Stimulated activated CD8-positive, alpha-beta memory T cell treated with anti-CD3 and anti-CD28 coated beads, Interleukin-15, amount 100 ng/mL, for 48 hours (primary cell): ENCODE results near the gene MED13L.

Experiments
- DNase-seq, 2 donors: peaks; one replicate each; pipeline ENCODE4 v3.0.0-alpha.2; 2020; ENCODE audit warnings: low read depth in 2 of 2

MED13L gene

DNA sequence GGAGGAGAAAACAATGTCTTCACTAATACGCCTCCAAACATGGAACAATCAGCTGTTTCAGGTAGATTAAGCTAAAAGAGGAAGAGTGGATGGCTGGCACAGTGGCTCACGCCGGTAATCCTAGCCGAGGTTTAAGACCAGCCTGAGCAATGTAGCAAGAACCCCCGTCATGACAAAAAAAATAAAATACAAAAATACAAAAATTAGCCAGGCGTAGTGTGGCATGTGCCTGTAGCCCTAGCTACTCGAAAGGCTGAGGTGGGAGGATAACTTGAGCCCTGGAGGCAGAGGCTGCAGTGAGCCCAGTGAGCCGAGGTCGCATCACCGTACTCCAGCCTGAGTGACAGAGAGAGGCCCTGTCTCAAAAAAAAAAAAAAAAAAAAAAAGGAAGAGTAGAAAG lies 1.2 kb upstream of the MED13L start:
- no peak for DNase-seq

DNA sequence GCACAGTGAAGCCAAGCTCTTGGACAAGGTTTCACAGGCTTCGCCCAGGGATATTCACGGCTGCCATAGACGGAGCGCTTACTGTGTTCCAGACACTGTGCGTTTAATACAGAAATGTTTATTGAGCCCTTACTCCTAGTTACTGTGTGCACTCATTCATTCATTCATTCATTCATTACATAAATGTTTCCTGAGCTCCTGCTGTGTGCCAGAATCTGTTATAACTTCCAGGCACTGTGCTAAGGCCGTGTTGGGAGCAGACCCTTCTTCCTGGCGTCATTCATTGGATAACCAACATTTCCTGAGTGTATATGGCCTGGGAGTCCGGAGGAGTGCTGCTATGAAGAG lies 760 bp upstream of the MED13L start:
- no peak for DNase-seq

DNA sequence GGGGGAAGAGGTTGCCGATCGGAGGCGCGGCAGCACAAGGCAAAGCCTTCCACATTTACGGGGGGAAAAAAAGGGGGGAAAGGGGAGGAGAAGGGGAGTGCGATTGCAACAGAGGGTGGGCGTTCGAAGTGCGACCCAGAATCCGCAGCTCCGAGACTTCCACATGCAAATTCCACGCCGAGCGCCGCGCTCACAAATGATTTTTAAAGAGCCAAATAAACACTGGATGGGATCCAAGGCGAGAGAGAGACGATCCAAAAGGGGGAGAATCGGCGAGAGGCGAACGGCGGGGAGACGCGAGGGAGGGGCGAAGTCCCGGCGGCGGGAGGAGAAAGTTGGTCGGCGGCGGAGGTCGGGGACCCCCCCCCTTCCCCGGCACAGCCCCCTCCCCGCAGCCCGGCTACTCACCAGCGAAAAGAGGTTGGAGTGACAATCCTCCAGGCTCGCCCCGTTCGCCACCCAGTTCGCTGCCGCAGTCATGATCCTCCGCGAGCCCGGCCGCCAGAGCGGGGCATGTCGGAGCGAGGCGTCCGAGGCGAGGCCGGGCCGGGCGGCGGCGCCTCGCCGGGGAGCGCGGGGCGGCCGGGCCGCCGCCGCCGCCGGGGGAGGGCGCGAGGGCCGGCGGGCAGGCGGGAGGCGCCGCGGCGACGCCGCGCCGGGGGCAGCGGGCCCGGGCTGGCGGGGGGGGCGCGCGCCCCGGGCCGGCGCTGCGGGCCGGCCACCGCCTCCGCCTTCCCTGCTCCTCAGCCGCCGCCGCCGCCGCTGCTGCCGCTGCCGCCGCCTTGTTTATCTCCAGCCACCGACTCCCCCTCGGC lies 634 bp downstream of the MED13L start:
- DNase-seq: no peak

DNA sequence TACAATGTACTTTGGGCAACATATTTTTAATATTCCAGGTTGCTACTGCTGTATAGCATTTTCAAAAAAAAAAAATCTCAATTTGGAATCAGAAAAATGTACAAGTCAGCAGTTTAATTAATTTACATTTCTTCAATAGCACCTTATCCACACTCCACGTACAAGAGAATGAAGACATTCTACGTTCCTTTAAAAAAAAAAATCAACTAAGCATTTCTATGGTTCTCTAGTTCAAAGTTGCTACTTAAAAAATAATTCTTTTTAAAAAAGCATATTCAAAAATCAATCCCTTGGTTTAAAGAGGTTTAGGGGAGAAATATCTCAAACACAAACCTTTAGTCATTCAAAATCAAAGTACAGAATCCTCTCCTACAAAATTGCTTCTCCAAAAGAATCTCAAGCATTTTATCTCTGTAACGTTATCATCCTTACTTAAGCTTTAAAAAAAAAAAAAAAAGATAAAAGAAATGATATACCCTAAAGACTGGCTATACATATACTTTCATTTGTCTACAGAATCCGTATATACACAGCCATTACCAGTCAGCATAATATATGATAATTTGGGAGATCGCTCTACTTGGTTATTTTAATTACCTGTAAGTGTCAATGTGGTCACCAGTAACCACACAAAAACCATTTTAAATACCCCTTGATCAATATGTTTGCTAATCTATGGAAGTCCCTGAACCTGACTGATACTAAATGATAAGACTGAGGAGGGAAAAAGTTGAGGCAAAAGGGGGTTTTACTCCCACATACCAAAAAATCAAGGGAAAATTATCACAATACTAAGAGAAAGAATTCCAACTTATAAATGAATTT lies 2.7 kb downstream of the MED13L start:
- DNase-seq: no peak

DNA sequence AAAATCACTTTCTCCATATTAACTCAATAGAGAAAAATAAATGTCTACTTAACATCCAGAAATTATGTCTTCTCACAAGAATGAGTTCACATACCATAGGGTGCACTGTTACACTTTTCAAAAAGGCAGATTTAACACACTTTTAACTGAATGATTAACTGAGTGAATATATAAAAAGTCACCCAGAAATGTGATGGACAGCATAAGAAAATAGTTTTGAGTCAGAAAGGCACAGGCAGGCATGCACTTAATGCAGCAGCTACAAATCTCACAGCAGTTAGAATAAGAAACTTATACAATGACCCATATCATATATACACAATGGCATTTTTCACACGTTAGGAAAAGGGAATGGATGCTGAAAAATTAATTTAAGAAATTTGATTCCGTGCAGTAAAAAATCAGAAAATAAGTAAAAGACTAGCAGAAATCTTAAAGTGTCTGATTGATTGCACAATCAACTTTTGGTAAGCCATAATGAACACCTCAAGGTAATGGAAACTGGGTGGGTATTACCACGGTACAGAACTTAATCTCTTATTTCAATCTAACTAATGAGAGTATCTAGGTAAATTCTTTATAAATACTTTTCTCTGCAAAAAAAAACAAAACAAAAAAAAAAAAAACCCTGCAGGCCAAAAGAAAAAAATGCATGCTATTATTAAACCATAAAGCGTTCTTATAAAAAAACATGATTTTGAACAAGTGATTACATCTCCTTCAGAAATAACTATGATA lies 3.5 kb downstream of the MED13L start:
- no peak for DNase-seq

DNA sequence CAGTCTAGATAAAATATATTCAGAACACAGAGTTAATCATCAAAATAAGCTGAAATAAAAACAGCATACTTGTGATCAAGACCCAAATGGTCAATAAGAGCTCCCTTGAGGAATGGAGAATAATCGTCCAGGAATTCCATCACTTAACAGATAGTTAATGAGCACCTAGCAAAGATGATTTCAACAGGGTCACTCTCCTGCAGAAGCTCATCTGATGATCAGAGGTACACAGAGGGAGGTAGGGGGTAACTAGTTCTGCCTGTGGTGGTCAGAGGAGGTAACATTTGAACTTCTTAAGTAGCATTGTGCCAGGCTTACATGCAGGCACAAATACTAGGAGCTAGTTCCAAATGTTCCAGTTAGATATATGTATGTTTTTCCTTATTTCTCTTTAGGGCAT lies 9.5 kb downstream of the MED13L start:
- no peak for DNase-seq

DNA sequence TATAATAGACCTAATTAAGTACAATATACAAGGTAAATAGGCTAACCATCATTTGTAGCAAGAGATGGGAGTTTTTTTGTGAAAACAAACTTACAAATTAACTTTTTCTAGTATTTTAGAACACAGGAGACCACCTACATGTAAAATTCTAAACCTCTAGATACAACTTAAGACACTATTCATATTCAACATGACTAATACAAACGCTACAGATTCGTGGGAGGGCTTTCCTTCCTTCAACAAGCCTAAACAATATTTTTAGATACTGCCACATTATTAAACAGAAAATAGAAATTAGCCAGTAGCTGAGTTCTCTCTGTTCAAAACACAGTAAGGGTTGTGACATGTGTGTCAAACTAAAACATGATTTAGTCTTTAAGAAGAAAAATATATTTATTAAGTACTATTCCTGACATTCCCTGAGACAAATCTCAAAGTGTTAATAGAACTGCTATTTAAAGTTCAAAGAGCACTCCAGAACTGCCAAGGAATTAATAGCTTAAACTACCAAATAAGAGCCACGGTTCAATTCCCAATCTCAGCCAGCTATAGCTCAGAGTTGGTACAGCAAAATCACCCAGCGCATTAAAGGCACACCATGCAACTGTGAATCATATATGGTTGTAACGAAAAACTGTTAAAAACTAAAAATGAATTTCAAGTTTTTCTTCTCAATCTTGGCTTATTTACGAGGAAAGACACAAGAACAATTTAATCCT lies 10.7 kb downstream of the MED13L start:
- DNase-seq: no peak

DNA sequence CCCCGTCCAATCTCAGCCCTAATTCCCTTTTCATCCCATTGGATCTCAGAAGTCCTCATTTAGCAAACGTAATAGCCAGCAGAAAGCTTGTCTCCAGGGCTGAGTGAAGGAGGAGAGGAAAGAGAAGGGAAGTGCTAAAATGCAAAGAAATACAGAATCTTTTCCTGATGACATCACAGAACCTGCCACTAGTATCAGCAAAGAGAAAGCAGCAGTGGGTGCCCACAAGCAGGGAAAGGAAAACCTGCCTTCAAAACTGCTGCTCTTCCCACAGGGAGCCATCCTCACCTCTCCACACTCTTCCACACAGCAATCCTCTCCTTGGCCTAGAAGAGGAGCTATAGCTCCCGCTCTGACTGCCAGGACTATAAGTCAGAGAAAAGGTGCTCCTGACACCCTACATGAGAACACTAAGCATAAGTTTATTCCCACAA lies 11.3 kb downstream of the MED13L start:
- DNase-seq: no peak

DNA sequence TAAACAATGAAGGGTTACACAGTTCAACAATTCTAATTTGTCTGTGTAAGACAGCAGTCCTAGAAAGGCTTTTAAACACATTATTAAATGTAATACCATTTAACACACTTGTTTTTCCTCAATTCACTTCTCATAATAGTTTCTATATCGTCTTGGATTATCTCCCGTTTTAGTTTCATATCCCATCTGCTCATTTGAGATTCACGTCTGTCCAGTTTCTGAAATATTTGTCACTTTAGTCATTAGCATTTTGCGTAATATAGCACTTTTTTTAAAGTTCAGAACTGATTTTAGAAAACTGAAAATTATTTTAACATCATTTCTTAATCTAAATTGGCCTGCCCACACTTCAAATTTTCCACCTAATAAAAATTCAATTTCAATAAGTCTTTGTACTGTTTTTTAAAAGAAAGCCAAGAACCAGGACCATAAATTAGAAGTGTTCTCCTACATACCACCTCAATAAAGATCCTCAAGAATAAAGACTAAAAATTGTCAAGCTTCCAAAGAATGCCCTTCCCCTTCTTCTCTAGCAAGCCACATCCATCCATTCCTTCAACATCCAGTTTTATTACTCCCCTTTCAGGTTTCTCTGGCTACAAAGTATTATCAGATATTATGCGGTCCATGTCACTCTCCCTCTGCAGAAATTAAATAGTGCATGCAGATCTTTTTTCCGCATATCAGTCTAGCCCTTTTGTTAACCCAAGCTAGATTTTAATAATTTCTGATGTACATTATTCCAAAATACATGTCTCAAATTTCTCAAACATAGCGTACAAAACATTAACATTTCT lies 11.9 kb downstream of the MED13L start:
- DNase-seq: no peak

DNA sequence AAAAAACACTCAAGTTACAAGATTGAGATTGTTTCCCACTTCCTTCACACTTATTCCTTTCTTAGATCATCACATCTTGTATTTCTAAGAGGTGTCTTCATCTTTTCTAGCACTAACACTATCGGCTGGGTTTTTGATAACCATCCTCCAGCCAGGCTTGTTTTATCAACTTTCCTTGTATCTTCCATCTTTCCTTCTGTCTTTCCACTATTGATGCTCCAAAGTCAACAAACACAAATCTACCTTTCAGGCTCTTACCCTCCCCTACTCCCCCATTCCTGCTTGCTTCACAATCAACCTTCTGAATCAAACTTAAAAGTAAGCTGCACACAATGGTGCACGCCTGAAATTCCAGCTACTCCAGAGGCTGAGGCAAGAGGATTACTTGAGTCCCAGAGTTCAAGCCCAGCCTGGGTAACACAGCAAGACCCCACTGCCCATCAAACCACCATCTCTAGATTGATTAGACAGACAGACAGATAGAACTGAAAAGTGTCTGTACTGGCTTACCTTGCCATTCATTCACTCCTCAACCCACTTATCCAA lies 12.9 kb downstream of the MED13L start:
- no peak for DNase-seq

DNA sequence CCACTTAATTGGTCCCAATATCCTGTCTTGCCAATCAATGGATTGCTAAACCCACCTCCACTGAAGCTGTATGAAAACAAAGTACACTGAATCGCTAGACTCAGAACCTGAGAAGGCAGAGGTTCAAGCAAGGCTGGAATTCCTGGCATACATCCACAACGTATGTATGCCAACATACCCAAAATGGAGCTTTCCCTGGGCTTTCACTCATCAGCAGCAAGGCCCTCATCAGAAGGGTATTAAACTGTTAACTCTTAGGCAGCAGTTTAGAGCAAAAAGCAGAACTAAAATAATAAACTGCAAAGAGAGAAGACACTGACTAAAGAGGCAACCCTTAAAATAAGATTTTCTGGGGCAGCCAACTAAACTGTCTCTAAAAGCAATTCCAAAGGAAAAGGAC lies 13.6 kb downstream of the MED13L start:
- DNase-seq: no peak

DNA sequence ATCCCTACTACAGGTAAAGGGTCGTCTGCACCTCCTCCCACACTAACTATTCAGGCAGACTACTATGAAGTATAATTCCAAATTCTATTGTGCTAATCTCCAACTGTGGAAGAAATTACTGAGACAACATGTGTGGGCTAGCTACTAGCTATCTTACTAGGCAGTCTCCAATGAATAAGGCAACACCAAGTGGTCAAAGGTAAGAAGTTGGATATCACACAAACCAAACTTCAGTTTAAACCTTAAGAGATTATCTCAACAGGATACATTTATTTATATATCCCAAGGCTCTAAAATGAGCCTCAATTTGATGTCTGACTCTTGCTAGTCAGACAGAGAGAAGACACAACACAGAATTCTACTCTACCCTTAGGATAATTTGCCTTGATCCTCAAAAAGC lies 14.1 kb downstream of the MED13L start:
- DNase-seq: no peak

DNA sequence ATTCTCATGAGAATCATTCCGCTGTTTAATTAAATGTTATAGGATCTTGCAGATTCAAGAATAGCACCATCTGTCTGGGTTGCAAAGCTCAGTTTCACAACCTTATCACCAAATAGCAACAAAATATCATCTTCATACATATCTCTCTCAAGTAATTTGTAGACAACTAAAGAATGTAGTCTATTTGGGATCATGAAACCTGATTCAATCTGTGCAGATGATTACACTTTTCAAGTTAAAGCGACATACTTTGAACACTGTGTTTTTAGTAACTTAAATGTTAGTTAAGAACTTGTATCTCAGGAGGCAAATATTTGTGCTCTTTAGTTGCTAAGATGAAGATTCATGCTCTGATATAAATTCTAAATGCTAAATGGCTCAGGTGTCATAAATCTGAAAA lies 14.8 kb downstream of the MED13L start:
- DNase-seq: no peak

DNA sequence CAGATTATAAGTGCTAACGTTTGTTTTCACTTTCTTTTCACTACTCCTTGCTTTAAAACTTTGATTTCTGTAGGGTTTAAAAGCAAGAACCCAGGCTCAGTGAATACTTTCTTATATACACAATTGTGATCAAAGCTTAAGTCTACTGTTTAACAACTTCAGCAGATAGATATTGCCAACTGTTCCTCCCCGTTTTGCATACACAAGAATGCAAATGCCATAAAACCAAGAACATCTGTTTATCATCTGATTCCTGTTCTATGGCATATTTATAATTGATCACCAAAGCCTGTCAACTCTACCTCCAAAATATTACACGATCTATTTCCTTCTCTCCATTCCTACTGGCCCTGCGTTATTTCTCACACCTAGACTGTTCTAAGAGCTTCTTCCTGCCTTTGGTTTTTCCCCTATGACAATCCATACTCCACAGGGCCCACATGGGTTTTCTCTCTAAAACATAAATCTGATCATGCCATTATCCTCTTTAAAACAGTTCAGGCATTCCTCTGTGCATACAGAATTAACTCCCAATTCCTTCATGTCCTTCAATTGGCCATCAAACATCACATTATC lies 15.9 kb downstream of the MED13L start:
- DNase-seq: no peak

DNA sequence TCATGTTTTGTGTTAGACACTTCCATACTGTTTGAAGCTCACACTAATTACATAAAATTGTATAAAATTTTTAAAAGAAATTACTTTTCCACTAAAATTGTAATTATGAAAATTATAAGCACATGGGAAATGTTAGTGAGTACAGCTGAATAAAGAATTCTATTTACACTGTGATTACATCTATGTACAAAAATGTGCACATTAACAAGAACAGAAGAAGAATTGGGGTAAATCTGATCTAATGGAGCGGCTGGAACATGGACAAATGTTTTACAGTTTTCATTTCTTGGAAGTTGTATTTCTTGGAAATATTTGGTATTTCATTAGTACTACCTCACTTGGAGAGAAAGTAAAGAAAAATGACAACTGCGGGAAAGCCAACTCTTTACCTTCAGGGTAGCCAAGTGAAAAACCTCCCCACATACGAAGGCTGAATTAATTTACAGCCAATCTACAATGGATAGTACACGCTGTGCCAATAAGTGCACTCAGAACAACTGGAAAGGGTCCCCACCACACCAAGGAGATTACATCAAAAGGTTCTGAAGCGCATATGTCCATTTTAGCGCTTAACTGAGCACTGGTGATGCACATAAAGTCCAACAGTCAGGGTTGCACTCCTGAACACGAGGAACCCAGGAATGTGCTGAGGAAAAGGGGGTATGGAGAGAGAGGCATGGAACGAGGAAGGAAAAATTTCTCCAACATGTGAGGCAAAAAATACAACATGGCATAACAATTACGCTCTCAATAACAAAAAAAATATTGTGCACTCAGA lies 17.5 kb downstream of the MED13L start:
- no peak for DNase-seq

DNA sequence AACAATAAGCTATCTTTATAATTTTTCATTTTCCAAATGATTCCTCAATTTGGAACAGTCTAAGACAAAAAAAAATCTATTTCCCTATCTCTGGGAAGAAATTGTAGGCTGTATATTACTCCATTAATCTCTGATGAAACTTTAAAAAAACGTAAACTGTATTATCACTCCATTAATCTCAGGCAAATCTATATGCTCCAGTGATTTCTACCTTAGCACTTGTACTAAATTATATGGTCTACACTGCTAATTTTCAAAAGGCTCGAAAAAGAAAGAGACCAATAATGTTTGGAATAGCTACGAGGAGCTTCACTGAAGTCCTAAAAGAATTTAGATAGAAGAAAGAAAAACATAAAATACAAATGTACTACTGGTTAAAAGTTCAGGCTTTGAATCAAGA lies 19.7 kb downstream of the MED13L start:
- DNase-seq: no peak

DNA sequence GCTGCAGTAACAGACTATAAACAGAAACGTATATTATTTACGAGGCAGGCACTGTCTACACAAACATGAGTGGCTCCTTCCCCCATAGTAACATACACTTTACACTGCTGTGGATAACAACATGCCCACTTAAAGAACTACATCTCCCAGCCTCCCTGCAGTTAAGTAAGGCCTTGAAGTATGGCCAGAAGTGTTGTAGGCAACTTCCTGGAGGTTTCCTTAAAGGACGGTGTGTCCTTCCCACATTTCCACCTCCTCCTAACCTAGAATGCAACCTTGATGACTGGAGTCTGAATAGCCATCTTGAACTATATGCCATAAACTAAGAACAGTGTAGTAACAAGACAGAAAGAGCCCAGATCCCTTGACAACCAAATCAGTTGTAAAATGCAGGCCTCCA lies 20.3 kb downstream of the MED13L start:
- DNase-seq: no peak

DNA sequence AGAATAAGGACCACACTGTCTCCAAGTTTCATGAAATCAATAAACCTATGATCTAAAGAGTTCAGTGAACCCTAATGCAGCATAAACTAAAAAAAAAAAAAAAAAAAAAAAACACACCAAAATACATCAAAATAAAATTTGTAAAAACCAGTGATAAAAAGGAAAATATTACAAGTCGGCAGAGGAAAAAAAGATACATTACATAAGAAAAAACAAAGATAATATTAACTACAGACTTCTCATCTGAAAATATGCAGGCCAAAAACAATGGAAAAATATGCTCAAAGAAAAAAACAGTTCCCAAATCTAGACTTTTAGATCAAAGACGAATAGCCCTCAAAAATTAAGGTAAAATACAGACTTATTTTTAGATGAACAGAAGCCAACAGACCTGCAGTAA lies 27.6 kb downstream of the MED13L start:
- no peak for DNase-seq

DNA sequence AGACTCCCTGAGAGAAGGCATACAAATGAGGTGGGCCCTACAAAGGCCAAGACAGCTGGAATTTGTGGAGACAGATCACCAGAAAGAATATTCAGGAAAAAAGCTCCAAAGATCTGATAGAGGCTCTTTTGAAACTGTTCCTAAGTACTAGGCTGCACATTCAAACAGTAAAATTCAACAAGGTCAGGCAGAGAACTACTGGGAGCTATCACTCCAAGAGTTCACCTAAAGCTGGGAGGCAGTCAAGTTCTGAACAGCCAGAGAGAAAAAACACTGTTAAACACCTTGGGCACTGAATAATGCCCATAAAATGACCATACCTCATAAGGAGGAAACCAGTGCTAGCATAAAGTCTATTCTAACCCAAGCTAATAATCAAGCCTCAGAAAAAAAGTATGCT lies 28.6 kb downstream of the MED13L start:
- no peak for DNase-seq

DNA sequence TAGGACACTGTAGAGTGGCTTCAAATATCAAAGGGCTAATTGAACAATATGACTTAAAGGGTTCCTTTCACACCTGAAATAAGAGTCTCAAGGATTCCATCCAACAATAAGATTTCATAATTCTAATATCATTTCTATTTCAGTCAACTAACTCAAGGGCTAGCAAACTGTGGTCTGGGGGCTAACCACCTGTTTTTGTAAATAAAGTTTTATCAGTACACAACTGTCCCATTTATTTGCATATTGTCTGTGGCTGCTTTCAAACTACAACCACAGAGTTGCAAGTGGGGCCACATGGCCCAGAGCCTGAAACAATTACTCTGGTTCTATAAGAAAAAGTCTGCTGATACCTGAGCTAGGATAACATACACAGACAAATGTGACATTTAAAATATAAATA lies 29.1 kb downstream of the MED13L start:
- no peak for DNase-seq
